Stimulated activated CD8-positive, alpha-beta memory T cell treated with anti-CD3 and anti-CD28 coated beads, Interleukin-7, amount 100 ng/mL, for 1 hour (primary cell): ENCODE measurements around the gene AK9.
"Not testable (repeated sequence)": the region's sequence is repeated elsewhere in the genome, so short reads cannot be mapped to it uniquely, and the experiment has no call there.

ENCODE experiments used
- DNase-seq, 2 donors: peaks; one replicate each; pipeline ENCODE4 v3.0.0-alpha.2; 2020; ENCODE audit warnings: low read depth in 2 of 2

Gene AK9

GRCh38 chr6:109625199-109625598 is 65.8 kb downstream of the AK9 start:
- no peak for DNase-seq

- DNase-seq, result no peak
Observed at GRCh38 chr6:109623288-109623687, 67.7 kb downstream of the AK9 start.

- no peak for DNase-seq
Observed at GRCh38 chr6:109612268-109612667, 78.7 kb downstream of the AK9 start.

- no peak for DNase-seq
Observed at GRCh38 chr6:109611502-109611901, 79.5 kb downstream of the AK9 start.

- DNase-seq, result no peak
Observed at GRCh38 chr6:109610590-109610989, 80.4 kb downstream of the AK9 start.

GRCh38 chr6:109609737-109610136 is 81.3 kb downstream of the AK9 start:
- DNase-seq, result no peak

- DNase-seq, result no peak
Observed at GRCh38 chr6:109606359-109606758, 84.6 kb downstream of the AK9 start.

- no peak for DNase-seq
Observed at GRCh38 chr6:109595998-109596397, 95.0 kb downstream of the AK9 start.

GRCh38 chr6:109580519-109580918 is 110.5 kb downstream of the AK9 start:
- DNase-seq, result no peak

GRCh38 chr6:109579361-109579760 is 111.6 kb downstream of the AK9 start:
- no peak for DNase-seq

- not testable (repeated sequence) for DNase-seq
Observed at GRCh38 chr6:109569901-109570300, 121.1 kb downstream of the AK9 start.

GRCh38 chr6:109561844-109562243 is 129.2 kb downstream of the AK9 start:
- DNase-seq, result no peak

- no peak for DNase-seq
Observed at GRCh38 chr6:109531446-109531845, 159.6 kb downstream of the AK9 start.

- no peak for DNase-seq
Observed at GRCh38 chr6:109527989-109528388, 163.0 kb downstream of the AK9 start.

GRCh38 chr6:109526905-109527628 is 163.9 kb downstream of the AK9 start:
- DNase-seq, result peak in 1 of 2 donors; percentile 19

- no peak for DNase-seq
Observed at GRCh38 chr6:109524129-109524528, 166.9 kb downstream of the AK9 start.

- DNase-seq, result no peak
Observed at GRCh38 chr6:109523478-109523877, 167.5 kb downstream of the AK9 start.

- no peak for DNase-seq
Observed at GRCh38 chr6:109521080-109521479, 169.9 kb downstream of the AK9 start.

- not testable (repeated sequence) for DNase-seq
Observed at GRCh38 chr6:109519647-109520046, 171.4 kb downstream of the AK9 start.

GRCh38 chr6:109516929-109517328 is 174.1 kb downstream of the AK9 start:
- no peak for DNase-seq

- no peak for DNase-seq
Observed at GRCh38 chr6:109515781-109516409, 175.1 kb downstream of the AK9 start.

- DNase-seq, result no peak
Observed at GRCh38 chr6:109514946-109515345, 176.1 kb downstream of the AK9 start.

- no peak for DNase-seq
Observed at GRCh38 chr6:109513571-109514071, 177.4 kb downstream of the AK9 start.
